ENCODE data around the gene OPCML.

OPCML gene

DNA sequence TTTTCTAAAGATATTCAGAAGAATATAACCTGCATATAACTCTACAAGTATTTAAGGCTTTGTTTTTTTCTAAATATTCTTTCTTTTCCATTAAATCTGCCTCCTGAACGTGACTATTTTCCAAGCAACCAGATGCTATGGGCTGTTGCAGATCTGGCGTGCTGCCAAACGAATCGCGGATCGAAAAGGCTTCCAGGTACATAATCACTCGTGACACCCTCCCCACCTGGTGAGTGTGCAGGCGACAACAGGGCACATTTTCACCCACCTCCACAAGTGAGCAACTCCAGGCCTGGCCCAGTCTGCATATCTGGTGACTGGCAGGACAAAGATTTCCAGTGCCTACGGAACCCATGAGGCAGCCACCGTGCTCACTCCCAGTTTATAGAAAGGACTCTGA lies 660.1 kb downstream of the OPCML start:
- peak; percentile 2 for DNase-seq

DNA sequence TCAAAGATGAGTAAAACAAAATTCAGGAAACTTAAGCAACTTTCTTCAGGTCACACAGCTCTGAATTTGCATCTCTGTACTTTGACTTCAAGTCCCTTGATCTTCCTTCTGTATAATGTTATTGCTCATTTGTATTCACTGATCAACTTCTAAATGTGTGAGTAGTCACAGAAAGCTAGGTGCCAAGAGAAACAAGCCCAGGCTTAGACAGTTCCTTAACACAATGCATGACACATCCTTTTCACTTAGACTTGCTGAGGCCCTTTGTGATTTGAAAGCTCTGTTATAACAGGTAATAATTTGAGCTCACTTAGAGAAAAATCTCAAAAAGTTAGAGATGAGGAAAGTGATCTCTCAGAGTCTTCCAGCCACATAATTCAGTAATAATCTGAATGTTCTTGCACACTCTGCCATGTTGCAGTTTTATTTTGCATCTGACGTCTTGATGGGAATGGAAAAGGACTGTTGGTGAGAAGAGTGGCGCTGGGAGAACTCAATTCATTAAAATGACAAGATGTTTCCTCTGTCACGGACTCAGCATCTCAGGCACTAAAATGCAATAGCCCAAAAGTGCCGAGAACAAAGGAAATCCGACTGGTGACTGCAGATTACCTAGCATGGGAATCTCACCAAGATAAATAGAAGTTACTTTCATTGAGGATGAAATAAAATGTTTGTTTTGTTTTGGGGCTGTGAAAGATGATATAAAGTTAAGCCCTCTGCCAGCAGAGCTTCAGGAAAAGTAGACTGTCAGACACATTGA lies 665.3 kb downstream of the OPCML start:
- no peak for DNase-seq

DNA sequence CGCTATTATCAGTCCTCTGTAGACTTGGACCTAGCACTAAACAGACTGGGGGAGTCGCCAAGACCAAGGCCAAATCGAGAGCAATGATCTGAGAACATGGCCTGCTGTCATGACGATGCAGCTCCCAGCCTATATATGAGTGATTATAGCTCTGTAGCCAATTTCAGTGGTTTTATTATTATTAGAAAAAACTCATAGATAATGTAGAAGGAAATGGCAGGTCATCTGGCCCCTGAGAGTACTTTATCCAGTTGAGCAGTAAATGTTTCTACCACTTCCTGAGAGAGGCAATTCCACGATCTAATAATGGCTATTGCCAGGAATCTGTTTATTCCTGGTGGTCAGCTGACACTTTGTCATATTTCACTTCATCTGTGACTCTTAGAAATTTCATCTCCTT lies 666.7 kb downstream of the OPCML start:
- no peak for DNase-seq

DNA sequence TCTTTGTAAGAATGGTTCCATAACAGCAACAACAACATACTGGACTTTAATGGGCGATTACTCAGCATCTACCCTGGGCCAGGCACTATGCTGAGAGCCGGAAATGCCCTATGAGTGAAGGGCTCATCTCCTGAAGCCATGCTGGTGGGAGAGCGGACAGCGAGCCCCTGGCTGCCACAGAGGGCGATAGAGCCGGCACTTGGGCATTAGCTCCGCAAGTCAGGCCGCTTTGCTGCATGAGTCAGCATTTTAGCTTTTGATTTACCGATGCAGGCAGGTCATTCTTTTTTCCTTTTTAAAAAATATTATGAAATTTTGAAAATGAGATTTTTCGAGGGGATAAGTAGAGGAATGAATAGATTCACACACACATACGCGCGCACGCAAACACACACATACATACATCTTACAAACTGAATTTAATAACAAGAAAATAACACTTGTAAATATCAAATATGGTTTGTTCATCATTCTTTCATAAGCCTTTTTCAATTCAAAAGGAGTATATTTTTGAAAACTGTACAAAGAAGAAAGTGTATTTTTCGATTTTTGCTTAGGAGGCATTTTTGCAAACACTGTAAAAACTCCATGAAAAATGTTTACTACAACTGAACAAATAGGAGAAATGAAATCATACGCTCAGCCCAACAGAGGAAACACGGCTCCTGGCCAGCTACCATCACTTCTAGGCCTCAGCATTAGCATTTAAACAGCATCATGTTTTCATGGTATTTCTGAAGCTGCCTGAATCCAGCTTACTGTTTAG lies 667.3 kb downstream of the OPCML start:
- no peak for DNase-seq

DNA sequence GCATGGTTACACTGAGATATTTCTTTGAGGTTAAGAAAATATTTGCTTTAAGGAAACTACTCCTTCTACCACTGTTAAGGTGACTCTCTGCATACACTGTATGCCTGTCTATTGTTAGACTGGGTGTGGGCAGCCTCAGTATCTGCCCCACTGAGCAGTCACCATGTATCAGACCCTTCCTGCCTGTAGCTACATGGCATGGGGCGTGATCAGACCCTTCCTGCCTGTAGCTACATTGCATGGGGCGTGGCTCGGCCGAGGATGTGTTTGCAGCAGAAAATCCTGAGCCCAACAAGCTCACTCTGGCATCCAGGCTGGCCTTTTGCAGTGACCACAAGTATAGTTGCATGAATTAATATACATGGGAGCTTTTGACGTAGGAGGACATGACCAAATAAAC lies 669.4 kb downstream of the OPCML start:
- no peak for DNase-seq

DNA sequence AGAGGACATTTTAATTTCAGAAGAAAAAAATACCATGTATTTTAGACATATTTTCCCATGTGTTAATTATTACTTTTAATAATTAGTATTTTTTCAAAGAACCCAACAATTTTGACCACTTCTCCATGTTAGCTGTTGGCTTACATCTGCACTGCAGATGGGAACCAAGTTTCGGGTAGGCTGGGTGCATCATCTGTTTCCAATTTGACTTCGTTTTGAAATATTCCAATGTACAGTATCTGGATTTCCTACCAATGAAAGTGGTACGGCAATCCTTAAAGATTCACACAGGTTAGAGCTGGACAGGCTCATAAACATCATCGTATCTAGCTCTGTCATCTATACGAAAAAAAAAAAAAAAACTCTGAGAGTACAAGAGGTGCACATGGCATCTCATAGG lies 670.2 kb downstream of the OPCML start:
- no peak for DNase-seq

DNA sequence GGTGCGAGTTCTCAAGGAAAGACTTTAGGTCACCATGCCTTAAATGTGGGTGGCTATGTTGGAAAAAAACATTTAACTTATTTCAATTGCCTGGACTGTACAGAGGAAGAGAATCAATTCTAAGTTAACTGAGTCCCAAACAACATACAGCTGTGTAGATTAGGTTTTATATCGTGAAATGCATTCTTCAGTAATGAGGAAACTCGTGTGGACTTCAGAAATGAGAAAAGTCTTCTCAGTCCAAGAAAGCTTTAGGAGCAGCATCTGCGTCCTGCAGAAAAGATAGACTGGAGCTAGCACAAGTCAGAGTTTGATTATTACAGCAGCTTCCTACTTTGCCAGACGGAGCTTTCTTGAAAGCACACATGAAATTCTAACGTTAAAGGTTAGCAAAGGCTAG lies 673.0 kb downstream of the OPCML start:
- no peak for DNase-seq

DNA sequence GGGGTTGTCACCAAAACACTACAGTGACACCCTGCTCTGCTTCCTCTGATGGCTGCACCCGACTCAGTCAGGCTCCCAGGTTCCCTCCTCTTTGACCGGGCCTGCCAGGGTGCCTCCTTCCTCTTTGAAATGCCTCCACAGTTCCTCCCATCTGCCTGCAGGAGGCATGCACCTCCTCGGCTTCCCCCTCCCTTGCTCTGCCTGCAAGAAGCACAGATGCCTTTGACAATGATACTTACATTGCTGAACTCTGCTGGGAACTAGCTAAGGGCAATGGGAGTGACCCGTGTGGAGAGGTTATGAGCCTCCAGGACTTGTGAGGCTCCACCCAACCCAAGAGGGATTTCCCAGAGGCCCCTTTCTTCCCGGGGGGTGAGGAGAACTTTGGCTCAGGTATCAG lies 674.1 kb downstream of the OPCML start:
- DNase-seq, result peak; percentile 46

DNA sequence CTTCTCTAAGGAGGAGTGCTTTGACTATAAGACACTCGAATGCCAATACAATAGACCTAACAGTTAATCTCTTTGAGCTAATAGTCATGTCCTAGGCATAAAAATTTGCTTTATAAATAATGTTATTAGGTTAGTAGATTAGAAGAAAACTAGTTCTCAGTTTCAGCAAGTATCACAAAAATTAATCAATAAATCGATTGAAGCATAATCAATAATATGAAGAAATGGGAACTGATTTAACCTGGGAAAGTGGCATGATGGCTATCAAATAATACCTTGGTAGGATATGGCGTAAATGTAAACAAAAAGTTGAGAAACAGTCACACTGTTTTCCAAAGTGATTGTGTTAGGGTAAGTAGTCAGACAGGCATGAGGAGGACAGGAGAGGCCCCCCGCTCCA lies 676.3 kb downstream of the OPCML start:
- DNase-seq, result no peak

DNA sequence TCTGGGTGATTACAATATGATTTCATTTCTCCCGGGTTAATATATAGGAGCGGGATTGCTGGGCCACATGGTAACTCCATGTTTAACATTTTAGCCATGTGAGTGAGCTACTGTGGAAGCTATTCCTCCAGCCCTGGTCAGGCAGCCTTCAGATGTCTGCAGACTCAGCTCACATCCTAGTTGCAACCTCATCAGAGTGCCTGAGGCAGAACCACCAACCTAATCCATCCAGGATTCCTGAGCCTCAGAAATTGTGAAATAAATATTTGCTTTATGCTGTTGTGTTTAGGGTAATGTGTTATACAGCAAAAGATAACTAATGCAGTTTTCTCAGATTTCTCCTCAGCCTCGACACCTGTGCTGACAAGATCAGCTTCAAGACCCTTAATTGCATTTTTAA lies 676.8 kb downstream of the OPCML start:
- DNase-seq, result no peak

DNA sequence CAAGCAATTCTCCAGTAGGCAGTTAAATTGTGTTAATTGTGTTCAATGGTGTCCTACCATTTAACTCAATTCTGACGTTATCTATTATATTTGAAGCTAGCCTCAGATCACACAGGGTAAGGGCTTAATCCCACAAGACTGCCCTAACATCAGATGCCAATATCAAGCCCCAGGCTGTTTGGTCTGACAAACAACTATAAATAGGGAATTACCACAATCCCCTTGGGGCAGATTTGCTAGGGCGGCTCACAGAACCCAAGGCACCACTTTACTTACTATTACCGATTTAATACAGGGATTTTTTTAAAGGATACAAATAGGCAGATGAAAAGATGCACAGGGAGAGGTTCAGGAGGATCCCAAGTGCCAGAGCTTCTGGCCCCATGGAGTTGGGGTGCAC lies 678.4 kb downstream of the OPCML start:
- peak; percentile 85 for DNase-seq

DNA sequence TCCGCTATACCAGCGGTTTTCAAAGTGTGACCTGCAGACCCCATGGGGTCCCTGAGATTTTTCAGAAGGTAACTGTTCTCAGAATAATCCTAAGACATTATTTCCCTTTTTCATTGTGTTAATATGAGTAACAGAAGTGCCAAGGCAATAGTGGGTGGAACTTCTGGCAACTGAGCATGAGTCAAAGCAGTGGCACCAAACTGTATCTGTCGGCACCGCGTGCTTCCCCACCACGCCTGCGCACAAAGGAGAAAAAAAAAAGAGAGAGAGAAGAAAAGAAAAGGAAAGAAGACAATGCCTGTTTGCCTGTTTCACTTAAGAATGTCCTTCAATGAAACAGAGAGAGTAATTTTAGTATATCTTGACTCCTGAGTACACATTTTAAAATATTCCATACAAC lies 679.9 kb downstream of the OPCML start:
- DNase-seq, result no peak

DNA sequence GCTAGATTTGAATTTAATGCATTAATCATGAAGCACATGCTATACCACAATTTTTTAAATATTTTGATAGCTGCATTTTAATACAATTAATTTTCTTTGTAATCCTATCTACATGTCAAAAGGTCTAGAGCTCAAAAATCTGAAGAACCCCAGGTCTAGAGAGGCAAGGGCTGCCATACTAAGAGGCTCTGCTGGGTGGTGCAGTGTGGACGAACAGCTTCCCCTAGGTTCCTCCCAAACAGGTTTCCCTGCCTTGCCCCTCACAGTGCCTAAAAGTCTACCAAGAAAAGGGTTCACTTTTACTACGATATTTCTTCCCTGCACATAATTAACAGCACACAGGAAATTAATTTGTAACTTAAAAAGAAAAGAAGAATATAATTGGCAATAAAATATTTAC lies 681.1 kb downstream of the OPCML start:
- DNase-seq, result no peak

DNA sequence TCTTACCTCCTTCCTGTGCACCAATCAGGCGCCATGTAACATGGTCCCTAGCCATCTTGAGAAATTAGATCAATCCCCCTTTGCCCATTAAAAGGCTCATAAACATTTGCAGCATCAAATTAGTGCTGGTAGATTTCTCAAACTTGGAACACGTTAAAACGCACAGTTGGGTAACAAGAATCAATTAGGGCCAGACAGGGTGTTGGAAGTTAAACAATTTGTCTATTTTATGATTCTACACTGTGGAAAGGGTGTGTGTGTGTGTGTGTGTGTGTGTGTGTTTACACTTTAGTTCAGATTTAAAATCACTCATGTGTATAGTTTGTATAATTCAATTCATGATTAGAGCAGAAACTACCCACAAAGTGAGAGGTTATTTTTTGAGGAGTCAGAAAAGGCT lies 682.0 kb downstream of the OPCML start:
- no peak for DNase-seq

DNA sequence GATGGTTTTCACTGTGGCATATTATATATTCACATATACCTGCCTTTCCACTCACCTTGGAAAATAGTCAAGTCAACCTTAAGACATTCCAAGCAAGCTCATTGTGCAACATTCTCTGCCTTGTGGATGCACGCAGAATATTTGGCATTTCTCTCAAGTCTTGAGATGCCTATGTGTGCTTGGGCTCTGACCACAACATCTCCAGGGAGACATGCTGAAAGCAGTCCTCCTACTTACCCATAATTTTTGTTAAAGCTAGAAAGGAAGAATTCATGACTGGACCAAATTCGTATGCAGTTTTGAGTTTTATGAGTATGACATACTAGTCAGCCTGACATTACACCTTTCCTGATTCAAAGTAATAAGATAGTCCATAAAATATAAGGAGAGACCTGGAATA lies 684.0 kb downstream of the OPCML start:
- no peak for DNase-seq

DNA sequence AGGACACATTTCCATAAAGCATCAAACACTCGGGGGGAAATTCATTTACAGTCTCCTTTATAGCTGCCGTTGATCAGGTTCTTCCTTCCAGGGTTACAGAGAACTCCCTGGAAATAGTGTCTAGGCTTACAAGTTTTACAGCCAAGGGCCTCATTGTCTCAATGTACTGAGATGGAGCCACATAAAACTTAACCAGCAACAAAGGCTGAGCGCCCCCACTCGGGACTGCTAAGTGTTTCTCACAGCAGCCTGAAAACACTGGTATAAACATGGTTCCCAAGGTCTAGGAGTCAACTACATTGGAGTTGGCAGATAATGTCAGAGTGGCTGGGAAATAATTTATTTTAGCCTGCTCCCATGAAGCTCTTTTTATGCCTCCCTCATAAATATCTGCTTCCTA lies 686.2 kb downstream of the OPCML start:
- no peak for DNase-seq

DNA sequence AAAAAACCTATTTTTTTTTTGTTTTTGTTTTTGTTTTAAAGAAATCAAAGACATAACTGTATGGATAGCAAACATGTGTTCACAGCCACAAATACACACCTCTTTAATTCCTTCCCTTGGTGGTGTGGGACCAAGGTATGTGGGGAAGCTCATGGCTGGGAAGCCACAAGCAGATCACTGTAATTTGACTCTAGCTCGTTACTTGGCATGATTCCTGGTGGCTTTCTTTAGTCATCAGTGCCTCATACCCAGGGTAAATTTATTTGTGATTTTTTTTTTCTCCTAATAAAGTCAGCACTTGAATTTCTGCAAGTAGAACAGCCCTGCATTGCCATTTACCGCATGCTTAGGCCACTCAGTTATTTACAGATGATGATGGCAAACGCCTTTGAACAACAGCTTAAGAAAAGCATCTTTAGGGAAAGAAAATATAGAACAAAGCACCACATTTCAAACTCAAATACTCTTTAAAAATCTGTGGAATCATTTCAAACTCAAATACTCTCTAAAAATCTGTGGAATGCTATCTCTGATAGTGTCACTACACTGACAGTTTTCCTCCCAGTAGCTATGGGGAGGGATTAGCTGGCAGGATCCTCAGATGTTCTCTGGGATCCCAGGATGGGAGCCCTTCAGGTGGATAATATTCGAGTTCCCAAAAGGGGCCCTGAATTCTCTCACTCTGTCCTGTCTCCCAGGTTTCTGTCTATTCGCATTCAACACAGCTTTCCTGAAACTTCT lies 687.2 kb downstream of the OPCML start:
- DNase-seq, result no peak

DNA sequence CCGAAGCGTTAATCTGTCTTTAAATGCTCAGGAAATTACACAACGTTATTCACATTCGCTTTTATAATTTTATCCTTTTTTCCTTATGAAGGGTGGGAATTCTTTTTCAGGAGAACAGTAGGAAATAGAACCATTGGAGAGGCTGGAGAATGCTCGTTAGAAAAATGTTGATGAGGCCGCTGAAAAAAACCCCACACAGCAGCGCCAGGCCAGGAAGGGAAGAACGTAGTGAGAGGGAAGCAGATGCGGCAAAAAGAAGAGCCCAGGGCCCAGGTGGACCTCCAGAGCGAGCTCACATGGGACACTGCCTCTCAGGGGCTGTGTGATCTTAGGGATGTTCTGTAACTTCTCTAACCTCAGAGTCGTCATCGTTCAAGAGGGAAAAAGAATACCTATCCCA lies 691.6 kb downstream of the OPCML start:
- DNase-seq, result no peak

DNA sequence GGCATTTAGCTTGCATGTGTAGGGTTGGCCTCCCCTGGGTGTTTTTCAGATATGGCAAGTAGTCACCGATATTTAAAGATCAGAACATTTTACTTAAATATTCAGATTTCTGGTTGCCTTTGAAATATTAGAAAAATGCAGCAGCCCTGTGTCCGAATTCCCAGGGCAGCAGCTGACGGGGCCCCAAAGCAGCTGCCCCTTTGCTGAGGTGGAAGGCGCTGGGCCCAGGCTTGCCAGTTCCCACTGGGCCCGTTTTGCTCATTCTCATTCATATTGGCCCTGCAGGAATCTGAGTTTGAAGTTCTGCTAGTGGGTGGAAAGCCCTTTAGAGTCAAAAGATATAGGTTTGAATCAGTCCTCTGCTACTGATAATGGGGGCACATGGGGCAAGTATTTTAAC lies 692.1 kb downstream of the OPCML start:
- DNase-seq, result no peak

DNA sequence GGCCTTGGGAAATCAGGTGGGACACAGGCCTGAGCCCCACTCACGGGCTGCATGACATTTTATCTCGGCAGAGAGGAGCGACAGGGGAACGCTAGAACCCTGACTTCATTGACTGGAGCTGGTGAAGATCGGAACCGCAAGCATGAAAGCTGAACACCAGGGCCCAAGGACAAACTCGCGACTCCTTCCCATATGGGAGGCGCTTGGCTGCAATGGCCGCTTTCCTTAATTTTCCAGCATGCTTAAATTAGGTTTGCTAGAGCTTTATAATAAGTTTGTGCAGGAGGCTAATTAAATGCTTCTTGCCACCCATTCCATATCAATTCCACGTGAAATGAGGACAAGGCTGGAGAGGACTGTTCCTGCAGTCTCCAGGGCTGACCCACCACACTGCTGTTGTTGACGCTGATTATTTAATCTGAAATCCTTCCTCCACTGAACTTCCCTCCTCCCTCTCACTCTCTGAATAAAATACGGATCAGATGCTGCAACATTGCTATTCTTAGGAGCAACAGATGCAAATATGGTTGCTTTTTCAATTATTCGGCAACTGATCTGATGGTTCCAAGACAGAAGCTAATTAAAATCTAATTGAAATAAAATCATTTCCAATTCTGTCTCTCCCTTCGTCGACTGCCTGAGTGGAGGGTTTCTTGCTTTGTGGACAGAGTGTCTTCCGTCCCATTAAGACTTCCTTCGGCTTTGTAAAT lies 692.9 kb downstream of the OPCML start:
- DNase-seq, result no peak

DNA sequence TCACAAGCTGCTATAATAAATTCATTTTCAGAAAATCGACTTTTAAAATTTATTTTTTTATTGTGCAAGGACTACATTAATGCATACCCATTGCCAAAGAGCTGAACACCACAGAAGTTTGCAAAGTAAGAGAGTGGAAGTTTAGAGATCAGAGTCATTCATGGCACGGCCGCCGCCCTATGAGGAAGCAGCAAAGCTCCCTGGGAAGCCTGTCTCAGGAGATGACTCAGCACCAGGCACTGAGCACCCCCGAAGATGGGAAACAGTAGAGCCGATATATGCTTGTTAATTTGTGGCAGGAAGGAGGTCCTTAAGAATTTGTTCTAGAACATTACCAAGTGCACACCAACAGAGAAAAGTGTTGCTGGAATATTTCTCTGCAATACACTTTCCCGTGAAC lies 693.7 kb downstream of the OPCML start:
- DNase-seq, result no peak

DNA sequence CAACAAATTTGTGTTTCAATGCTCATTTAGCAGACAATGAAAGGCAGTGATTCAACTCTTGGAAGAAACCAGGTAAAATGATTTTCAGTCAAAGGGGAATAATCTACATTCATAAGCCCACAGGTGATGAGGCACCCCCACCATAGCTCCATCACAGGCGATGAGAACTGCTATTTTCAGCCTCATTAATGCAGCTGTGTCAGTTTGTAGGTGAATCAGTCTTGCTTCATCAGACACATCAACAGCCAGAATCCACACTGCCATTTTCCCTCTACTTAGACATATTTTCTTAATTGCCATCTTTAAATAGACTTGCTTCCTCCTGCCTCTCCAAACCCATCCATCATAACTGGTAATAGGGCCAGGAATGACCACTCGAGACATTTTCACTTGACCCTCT lies 701.0 kb downstream of the OPCML start:
- no peak for DNase-seq

DNA sequence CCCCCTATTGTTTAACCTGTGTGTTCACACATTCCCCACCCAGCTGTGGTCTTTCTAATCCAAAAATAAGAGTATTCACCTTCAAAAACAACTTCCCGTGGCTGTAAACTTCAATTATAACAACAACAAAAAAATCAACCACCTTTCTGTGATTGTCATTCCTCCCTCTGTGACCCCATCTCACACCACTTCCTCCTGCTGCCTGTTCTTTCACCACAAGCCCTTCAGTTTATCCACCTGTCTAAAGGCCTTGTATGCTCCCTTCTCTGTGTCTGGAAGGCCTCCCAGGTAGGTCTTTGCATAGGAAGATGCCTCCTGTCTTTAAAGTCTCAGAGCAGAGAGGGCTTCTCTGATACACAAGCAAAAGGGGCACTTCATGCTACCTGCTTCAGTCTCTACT lies 707.7 kb downstream of the OPCML start:
- DNase-seq, result no peak

Data from NCI-H82 (cell line).